22Rv1 (cell line): Measurements from ENCODE around the gene SLC35F3.

Experiments
- ZFX ChIP-seq: fragments of 450-650 bp; IDR thresholded peaks from 2 replicates; pipeline ENCODE4 v1.6.1; 2017; ENCODE audit warnings: antibody characterized with exemption, borderline replicate concordance
- TF ChIP-seq, protein P1 (sequence below): fragments of 450-650 bp; IDR thresholded peaks from 2 replicates; pipeline ENCODE4 v1.5.1; 2017; ENCODE audit warnings: mild to moderate bottlenecking

DNA sequence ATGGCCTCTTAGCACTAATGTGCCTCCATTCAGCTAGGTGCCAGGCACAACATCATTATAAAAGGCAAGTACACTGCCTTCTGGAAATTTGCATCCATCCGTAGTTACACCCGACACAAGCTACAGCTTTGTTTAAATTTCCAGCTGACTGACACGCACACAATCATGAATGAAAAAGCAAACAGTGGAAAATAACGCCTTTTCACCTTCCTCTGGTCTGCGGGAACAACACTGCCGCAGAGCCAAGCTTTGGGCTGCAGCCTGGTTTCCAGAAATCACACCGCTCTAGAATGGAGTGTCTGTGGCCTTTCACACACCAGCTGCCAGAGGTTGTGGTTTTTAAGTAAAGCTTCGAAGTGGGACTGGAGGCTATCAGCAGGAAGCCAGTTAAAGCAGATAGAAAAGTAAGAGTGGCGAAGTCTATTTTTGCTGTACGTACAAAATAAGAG is 326.0 kb downstream of the SLC35F3 start:
- TF ChIP-seq, protein P1, sequence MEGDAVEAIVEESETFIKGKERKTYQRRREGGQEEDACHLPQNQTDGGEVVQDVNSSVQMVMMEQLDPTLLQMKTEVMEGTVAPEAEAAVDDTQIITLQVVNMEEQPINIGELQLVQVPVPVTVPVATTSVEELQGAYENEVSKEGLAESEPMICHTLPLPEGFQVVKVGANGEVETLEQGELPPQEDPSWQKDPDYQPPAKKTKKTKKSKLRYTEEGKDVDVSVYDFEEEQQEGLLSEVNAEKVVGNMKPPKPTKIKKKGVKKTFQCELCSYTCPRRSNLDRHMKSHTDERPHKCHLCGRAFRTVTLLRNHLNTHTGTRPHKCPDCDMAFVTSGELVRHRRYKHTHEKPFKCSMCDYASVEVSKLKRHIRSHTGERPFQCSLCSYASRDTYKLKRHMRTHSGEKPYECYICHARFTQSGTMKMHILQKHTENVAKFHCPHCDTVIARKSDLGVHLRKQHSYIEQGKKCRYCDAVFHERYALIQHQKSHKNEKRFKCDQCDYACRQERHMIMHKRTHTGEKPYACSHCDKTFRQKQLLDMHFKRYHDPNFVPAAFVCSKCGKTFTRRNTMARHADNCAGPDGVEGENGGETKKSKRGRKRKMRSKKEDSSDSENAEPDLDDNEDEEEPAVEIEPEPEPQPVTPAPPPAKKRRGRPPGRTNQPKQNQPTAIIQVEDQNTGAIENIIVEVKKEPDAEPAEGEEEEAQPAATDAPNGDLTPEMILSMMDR, result no peak
- TF ChIP-seq ZFX, result no peak
